Activated T-cell treated with anti-CD3 and anti-CD28 coated beads, Interleukin-2, amount 50 U/mL, for 4 hours (primary cell): ENCODE results near the gene NPBWR2. TPM values are rescaled to one million over a fixed set of nuclear protein-coding genes. Genes with fewer than 3 reads are reported as not detected.
A peak's percentile ranks its signal among the peaks of the same experiment; 100 is the strongest.

Source experiments
- ATAC-seq, 2 donors: fragments of 200-7000 bp; cut with Tn5 transposase; one replicate each; pipeline ENCODE4 v1.10.0; 2021
- DNase-seq: peaks from one replicate; pipeline ENCODE4 v3.0.0-alpha.2; 2020
- H3K27me3 Mint-ChIP-seq: one replicate; pipeline ENCODE4 v1.8.0; 2021; ENCODE audit warnings: low read depth, mixed read lengths
- H3K36me3 Mint-ChIP-seq: one replicate; pipeline ENCODE4 v1.8.0; 2022; ENCODE audit warnings: mixed read lengths; ENCODE audit not compliant: insufficient read depth
- H3K4me1 Mint-ChIP-seq: one replicate; pipeline ENCODE4 v1.8.0; 2021; ENCODE audit warnings: low read depth, mixed read lengths
- H3K4me3 Mint-ChIP-seq: one replicate; pipeline ENCODE4 v1.8.0; 2021; ENCODE audit warnings: mild to moderate bottlenecking, moderate library complexity, mixed read lengths
- H3K9me3 Mint-ChIP-seq: one replicate; pipeline ENCODE4 v1.8.0; 2021; ENCODE audit warnings: mixed read lengths
- total RNA-seq, 3 donors: library from RNA; stranded (reverse); gene quantifications; one replicate each; pipeline ENCODE4 v1.2.1, GENCODE V29; 2021

Gene NPBWR2
- total RNA-seq, 3 donors from 2014 or later, result not detected

DNA sequence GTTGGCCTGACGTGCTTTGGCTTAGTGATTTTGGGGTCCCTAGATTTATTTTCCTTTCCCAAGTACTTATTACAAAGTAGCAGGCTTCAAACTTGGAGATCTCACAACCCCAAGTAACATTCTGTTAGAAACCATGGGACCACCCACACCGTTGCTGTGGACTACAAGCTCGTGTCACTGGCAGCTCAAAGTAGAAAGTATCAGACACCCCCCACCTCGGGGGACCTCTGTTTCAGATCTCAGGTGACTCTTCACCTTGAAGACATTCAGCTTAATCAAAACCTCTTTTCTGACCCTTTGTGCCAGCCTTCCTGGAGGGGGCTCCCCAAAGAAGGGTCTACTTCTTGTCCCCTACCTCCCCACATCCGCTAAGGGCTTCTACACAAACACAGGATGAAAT, 41.2 kb upstream of the NPBWR2 start:
- Mint-ChIP-seq H3K4me1 (no peaks in the 10 kb centered on the region), H3K27me3 (no peaks in the 10 kb centered on the region), H3K9me3 (peaks cover 11% of the 10 kb centered on the region), H3K4me3 (no peak overlapping the region), H3K36me3 (peaks cover 2% of the 10 kb centered on the region)
- ATAC-seq (no peak), DNase-seq (no peak)

DNA sequence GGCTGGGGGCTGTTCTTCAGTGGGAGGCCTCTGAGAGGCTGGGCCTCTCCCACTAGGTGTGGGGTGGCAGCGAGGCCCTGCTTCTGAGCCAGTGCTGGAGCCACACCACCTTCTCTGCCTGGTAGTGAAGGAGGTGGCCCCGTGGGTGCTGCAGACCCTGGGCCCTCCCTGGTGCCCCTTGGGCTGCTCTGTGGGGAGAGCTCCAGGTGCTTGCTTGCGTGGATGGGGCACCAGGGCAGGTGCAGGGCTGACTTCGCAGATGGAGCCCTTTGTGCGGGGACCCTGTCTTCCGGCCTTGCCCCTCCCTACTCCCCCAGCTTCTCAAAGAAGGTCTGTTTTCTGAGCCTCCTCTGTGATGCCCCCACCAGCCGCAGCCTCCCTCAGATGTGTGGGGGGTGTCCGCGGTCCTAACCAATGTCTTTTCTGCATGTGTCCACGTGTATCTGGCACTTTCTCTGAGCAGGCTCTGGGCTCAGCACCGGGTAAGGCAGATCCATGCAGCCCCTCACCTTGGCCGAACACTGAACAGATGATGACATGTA, 39.6 kb upstream of the NPBWR2 start:
- Mint-ChIP-seq H3K4me1 (no peaks in the 10 kb centered on the region), H3K4me3 (no peak overlapping the region), H3K36me3 (peaks cover 2% of the 10 kb centered on the region), H3K27me3 (no peaks in the 10 kb centered on the region), H3K9me3 (peaks cover 11% of the 10 kb centered on the region)
- DNase-seq (no peak), ATAC-seq (no peak)

DNA sequence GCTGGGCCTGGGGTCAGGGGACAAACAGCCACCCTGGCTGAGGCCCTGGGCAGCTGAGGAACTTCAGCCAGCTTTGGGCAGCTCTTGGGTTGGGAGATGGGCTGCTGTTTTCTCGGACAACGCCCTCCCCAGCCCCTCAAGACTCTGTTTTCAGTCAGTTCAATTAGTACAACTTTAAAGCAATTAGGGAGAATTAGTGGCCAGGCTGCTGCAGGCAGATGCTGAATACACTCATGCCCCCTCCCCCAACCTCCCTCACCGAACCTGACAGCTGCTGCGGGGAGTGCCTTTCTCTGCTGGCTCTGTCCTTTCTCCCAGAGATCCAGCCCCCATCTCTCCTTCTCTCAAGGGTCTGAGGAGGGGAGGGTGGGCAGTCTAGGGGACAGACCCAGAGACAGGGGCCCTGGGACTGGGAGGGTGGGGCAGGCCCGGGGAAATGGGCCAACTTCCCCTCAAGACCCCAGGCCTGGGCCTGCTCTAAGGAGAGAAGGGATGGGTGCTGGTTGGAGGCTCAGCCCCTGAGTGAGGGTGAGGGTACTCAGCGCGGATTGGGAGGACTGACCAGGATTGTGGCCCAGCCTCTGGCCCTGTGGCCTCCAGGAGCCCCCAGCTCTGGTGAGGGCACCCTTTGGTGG, 39.1 kb upstream of the NPBWR2 start:
- Mint-ChIP-seq H3K36me3 (peaks cover 2% of the 10 kb centered on the region), H3K9me3 (peaks cover 11% of the 10 kb centered on the region), H3K27me3 (no peaks in the 10 kb centered on the region), H3K4me3 (no peak overlapping the region), H3K4me1 (no peaks in the 10 kb centered on the region)
- DNase-seq (no peak), ATAC-seq (no peak)

DNA sequence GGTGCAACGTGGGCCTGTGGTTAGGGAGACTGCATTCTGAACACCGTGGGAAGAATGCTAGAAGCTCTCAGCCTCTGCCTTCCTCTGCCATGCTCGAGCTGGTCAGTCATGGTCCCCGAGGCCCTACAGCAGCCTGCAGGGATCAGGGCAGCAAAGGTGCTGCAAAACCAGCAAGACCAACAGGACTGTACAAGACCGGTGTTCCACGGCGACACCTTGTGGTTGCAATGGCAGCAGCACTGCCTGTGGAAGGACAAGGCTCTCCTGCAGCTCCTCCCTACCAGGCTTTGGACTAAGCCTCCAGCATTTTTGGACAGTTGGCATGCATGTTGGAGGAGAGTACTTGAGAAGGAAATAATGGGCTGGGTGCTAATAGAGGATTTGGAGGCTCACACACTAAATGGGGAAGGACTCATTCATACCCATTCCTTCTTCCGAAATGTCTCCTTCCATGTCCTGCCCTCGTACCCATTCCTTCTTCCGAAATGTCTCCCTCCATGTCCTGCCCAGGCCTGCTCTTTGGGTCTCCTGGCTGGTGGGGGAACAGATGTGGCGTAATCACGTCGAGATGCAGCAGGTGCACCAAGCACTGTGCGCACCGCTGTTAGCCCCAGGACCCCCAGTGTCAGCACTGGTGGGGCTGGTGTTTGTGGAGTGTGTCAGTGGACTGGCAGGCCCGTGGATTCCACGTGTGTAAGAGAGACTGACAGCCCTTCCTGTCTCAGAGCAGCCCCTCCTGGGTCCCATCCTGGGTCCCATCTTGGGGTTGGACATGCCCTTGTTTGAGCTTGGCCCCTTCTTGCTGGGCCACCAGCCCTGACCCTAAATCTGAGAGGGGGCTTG, 38.3 kb upstream of the NPBWR2 start:
- Mint-ChIP-seq H3K36me3 (peaks cover 2% of the 10 kb centered on the region), H3K4me3 (no peak overlapping the region)
- DNase-seq, result no peak

DNA sequence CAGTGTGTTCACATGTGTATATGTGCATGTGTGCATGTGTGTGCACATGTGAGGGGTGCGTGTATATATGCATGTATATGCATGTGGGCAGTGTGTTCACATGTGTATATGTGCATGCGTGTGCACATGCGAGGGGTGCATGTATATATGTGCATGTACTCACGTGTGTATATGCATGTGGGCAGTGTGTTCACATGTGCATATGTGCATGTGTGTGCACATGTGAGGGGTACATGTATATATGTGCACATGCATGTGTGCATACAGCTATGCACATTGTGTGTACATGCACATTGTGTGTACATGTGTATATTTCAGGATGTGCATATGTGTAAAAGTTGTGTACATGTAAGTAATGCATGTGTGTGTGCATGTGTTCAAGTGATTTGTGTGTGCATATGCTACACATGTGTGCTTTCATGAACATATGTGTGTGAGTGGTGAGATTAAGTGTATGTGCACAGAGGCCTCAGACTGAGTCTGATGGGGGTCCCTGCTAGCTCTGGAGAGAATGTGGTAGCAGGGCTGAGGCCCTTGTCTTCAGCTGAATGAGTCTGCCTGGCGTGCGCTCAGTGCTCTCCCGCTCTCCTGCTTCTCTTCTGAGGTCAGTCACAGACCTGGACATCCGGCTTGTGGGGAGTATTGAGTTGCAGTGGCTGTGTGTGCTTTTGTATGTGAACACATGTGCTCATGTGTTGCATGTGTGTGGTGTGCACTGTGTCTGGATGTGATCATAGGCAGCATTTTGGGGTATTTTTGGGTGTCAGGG, 37.0 kb upstream of the NPBWR2 start:
- ATAC-seq, result no peak
- Mint-ChIP-seq H3K4me3 (no peak overlapping the region), H3K36me3 (peaks cover 2% of the 10 kb centered on the region), H3K9me3 (peaks cover 11% of the 10 kb centered on the region), H3K27me3 (peaks cover 6% of the 10 kb centered on the region), H3K4me1 (no peaks in the 10 kb centered on the region)
- DNase-seq, result no peak

More for the DNA sequence above, 38.3 kb upstream of the NPBWR2 start:
- no peak for ATAC-seq
- Mint-ChIP-seq H3K9me3 (peaks cover 11% of the 10 kb centered on the region), H3K27me3 (peaks cover 3% of the 10 kb centered on the region), H3K4me1 (no peaks in the 10 kb centered on the region)

DNA sequence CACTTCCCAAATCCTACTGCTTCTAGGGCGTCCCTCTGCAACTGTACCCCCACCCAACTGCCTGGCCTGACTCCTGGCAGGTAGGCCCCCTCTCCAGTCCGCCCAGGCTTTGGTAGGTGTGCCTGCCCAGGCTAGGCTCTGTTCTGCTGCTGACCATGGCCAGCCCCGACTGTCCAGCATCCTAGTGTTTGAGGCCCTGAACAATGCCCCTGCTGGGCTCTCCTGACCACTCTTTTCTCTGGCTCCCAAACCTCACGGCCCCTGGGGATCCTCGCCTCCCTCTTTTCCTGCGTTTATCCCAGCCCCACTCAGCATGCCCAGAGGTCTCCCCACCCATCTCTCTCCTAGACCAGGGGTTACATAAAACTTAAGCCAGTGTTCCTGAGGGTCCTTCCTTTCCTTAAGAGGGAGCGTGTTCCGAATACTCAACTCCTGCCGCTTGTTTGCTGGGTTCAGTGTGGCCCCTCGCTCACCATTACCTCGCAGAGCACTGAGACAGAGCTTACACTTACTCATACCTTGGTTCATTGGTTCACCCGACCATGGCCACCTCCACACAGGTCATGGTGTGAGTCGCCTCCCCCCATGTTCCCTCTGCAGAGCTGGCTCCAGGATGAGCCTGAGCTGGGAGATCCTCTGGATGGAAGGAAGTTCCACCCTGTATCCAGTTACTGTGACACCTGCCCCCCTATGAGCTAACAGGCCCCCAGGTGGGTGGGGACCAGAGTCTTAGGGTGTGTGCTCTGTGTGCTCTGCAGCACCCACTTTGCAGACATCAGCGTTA, 35.8 kb upstream of the NPBWR2 start:
- no peak for ATAC-seq
- Mint-ChIP-seq H3K9me3 (peaks cover 11% of the 10 kb centered on the region), H3K36me3 (peaks cover 2% of the 10 kb centered on the region), H3K27me3 (peaks cover 6% of the 10 kb centered on the region), H3K4me1 (no peaks in the 10 kb centered on the region), H3K4me3 (no peak overlapping the region)
- no peak for DNase-seq

DNA sequence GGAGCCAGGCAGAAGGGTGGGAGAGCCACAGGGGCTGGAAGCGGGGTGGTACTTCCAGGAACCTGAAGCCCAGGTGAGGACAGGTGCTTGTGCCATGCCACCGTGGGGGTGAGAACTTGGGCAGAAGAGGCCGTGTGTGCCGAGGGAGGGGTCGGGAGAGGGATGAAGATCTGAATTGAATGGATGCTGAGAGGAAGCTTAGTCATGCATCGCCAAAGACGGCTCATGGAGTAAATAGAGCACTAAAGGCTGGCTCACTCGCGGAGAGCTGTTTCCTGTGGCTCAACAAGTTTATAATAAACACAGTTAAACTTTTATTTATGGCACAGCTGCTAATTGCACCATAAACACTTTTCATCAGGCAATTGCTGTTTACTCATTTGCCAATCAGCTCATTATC, 35.2 kb upstream of the NPBWR2 start:
- Mint-ChIP-seq H3K27me3 (peaks cover 6% of the 10 kb centered on the region), H3K36me3 (peaks cover 2% of the 10 kb centered on the region), H3K4me1 (no peaks in the 10 kb centered on the region), H3K4me3 (no peak overlapping the region), H3K9me3 (peaks cover 11% of the 10 kb centered on the region)
- no peak for ATAC-seq
- DNase-seq, result no peak

DNA sequence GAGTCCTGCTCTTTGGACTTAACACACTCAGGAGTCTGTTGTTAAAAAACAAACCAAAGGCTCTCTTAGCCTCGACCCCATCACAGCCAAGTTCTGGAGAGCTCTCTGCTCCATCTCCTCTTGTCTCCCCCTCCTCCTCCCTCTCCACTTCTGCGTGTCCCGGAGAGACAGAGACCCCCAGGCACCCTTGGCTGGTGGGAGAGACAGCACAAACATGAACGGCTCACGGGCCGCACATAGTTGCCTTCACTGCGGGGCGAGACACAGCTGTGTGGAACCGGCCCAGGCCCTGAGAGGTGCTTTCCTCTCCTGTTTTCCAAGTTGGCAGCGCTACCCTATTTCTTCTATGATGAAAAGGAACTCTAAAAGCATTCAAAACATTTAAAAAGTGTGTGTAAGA, 33.6 kb upstream of the NPBWR2 start:
- DNase-seq, result no peak
- H3K4me1 Mint-ChIP-seq, result no peaks in the 10 kb centered on the region
- peaks cover 6% of the 10 kb centered on the region for H3K27me3 Mint-ChIP-seq
- peaks cover 2% of the 10 kb centered on the region for H3K36me3 Mint-ChIP-seq
- no peak for ATAC-seq
- H3K4me3 Mint-ChIP-seq, result no peak overlapping the region
- H3K9me3 Mint-ChIP-seq, result peaks cover 11% of the 10 kb centered on the region

DNA sequence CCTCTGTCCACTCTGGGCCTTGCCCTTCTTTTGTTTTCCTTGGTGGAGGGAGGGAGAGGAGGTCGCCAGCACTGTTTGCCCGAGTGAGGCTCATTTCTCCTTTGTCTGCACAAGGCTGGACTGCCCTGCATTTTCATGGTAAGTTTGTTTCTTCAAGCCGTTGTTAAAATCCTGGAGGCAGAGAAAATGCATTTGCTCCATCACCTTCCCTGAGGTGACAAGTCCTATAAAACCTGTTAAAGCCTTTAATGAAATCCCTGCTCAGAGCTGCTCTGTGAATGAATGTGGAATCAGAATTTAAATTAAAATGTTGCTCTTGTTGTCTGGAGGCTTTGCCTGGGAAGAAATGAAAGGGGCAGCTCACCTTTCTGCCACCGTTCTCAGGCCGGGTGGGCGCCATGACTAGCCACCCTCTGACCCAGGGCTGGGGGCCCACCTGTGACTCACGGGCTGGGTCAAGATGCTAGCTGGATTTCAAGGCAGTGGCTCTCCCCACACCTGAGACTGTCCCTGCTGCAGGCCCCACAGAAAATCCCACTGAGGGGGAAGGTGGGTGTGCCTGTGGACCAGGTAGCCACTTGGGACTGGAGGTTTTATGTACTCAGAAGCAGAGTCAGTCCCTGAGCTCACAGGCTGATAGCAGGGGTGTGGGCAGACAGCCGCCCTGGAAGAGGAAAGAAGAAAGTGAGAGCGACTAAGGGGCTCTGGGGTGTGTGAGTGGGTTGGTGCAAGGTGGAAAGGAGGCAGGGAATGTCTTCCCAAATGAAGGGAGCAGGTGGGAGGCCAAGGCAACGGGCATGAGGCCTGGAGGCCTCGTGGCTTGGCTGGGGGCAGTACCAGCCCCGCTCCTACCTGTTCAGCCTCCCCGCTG, 32.9 kb upstream of the NPBWR2 start:
- no peaks in the 10 kb centered on the region for H3K4me1 Mint-ChIP-seq
- H3K36me3 Mint-ChIP-seq, result peaks cover 2% of the 10 kb centered on the region
- DNase-seq, result no peak

DNA sequence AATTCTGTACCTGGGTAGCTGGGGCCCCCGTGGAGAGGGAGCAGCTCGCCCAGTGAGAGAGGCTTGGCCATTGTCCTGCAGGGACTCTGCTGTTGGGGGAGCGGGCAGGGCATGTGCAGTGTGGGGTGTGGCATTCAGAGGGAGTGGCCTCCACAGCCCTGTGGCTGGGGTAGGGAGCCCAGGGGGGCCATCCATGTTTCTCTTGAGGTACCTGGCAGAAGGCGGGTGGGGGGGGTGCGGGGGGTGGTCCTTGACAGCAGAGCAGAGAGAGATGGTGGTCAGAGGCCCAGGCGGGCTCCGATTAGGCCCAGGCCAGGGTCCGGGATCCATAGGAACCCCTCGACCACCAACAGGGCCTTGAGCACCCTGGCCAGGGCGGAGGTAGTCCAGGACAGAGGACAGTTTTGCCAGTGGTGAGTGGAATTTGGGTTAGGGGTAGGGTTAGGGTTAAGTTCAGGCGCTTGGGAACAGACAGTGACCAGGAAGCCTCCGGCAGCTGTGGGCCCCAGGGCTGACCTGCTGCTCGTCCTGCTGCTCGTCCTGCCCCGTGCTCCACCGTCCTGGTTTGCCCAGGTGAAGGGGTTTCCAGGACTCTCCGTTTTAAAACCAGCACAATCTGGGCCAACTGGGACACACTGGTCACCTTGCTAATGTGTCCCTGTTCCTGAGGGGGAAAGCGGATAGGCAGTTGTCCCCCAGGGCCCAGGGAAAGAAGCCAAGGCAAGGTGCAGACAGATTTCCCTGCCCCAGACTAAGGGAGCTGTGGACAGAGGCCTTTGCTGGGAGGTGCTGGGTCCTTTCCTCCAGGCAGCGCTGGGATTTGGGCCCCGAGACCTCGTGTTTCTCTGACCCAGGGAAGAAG, 32.1 kb upstream of the NPBWR2 start:
- no peak for ATAC-seq
- DNase-seq, result no peak
- Mint-ChIP-seq H3K4me1 (no peaks in the 10 kb centered on the region), H3K36me3 (peaks cover 2% of the 10 kb centered on the region), H3K27me3 (peaks cover 6% of the 10 kb centered on the region), H3K9me3 (peaks cover 3% of the 10 kb centered on the region), H3K4me3 (no peak overlapping the region)

More for the DNA sequence above, 32.9 kb upstream of the NPBWR2 start:
- H3K9me3 Mint-ChIP-seq, result peaks cover 11% of the 10 kb centered on the region
- no peak overlapping the region for H3K4me3 Mint-ChIP-seq
- ATAC-seq, result no peak
- H3K27me3 Mint-ChIP-seq, result peaks cover 6% of the 10 kb centered on the region

DNA sequence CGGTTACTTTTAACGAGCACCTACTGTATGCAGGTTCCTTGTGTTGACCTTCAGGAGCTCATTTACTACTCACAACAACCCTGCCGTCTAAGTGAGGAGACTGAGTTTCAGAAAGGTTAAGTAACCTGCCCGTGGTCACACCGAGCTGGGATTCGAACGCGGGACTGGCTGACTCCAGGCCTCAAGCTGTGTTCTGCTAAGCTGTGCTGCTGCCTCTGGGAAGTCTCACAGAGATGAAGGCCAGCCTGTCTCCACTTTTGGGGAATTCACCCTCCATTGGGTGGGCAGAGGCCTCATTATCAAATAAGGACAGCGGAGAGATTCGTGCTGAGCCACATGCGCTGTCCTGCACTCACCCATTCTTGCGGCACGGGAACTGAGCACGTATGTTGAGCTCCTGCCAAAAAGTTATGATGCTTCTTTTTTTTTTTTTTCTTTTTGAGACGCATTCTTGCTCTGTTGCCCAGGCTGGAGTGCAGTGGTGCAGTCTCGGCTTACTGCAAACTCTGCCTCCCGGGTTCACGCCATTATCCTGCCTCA, 31.0 kb upstream of the NPBWR2 start:
- no peaks in the 10 kb centered on the region for H3K9me3 Mint-ChIP-seq
- H3K36me3 Mint-ChIP-seq, result no peaks in the 10 kb centered on the region
- ATAC-seq, result no peak
- H3K27me3 Mint-ChIP-seq, result peaks cover 6% of the 10 kb centered on the region
- no peak overlapping the region for H3K4me3 Mint-ChIP-seq
- no peak for DNase-seq
- no peaks in the 10 kb centered on the region for H3K4me1 Mint-ChIP-seq

DNA sequence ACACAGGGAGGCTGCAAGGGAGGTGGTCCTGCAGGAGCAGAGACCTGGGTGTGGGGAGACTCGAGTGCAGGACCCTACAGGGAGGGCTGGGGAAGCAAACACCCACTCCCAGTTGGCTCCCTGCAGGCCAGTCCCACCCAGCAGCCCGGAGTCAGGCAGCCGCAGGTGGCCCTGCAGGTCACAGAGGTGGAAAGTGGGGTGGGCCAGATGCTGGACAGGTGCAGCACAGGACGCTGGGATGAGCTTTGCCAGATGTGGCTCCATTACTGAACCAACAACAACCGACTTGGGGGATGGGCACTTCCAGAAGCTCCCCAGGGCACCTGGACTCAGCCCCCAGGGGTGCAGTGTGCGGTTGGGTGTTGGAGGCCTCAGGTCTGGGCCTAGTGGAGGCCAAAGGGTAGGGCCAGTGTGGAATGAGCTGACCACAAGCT, 30.2 kb upstream of the NPBWR2 start:
- peaks cover 6% of the 10 kb centered on the region for H3K27me3 Mint-ChIP-seq
- no peaks in the 10 kb centered on the region for H3K9me3 Mint-ChIP-seq
- ATAC-seq (no peak), DNase-seq (peak; percentile 1)
- H3K36me3 Mint-ChIP-seq, result no peaks in the 10 kb centered on the region
- H3K4me3 Mint-ChIP-seq, result no peak overlapping the region
- H3K4me1 Mint-ChIP-seq, result no peaks in the 10 kb centered on the region
